ENCODE measurements around the gene LIG3. TPM values are rescaled to one million over a fixed set of nuclear protein-coding genes. Genes with fewer than 3 reads are reported as not detected.

Gene LIG3
- total RNA-seq, 1 donor from 2014 or later = 101 TPM

DNA sequence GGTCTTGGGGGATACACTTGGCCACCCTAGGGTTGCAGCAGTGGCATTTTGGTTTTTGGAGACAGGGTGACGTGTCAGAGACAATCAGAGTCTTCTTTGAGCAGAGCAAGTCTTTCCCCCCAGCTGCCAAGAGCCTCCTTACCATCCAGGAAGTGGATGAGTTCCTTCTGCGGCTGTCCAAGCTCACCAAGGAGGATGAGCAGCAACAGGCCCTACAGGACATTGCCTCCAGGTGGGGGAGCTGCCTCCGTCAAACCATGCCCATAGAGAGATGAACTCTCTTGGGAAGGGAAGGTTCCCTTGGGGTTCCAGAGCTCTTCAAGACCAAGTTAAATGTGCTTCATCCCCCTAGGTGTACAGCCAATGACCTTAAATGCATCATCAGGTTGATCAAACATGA lies 11.3 kb downstream of the LIG3 start:
- H3K36me3 Mint-ChIP-seq (ENCODE audit: insufficient read depth) = peaks cover 49% of the 10 kb centered on the region
- H3K4me3 Mint-ChIP-seq (ENCODE audit: low read depth) = no peak overlapping the region
- no peak for DNase-seq (ENCODE audit: low spot score, unreplicated experiment)
- peaks cover 8% of the 10 kb centered on the region for H3K4me1 Mint-ChIP-seq (ENCODE audit: low read depth)
- H3K27ac Mint-ChIP-seq = no peak overlapping the region
- no peaks in the 10 kb centered on the region for H3K27me3 Mint-ChIP-seq
- TF ChIP-seq CTCF (IDR thresholded peaks at IDR 0.05; ENCODE audit: unreplicated experiment) = no peak
- no peaks in the 10 kb centered on the region for H3K9me3 Mint-ChIP-seq (ENCODE audit: low read depth)

DNA sequence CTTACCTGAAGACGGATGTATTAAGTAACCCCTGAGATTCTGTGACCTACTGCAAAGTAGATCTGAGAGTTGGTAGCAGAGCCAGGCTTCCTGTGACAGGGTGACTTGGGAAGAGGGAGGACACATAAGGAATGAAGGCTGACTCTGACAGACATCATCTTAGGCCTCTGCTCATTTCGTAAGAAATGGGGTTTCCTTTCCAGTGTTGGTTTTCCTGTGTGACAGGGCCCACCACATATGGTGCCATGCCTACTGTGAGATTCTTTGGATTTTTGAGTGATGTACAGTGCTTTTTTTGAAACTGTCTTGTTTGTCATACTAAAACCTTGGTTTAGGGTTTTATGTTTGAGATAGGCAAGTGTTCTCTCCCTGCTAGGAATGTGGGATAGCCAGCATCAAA lies 12.7 kb downstream of the LIG3 start:
- Mint-ChIP-seq H3K36me3 (ENCODE audit: insufficient read depth) (peaks cover 46% of the 10 kb centered on the region), H3K27me3 (no peaks in the 10 kb centered on the region)

DNA sequence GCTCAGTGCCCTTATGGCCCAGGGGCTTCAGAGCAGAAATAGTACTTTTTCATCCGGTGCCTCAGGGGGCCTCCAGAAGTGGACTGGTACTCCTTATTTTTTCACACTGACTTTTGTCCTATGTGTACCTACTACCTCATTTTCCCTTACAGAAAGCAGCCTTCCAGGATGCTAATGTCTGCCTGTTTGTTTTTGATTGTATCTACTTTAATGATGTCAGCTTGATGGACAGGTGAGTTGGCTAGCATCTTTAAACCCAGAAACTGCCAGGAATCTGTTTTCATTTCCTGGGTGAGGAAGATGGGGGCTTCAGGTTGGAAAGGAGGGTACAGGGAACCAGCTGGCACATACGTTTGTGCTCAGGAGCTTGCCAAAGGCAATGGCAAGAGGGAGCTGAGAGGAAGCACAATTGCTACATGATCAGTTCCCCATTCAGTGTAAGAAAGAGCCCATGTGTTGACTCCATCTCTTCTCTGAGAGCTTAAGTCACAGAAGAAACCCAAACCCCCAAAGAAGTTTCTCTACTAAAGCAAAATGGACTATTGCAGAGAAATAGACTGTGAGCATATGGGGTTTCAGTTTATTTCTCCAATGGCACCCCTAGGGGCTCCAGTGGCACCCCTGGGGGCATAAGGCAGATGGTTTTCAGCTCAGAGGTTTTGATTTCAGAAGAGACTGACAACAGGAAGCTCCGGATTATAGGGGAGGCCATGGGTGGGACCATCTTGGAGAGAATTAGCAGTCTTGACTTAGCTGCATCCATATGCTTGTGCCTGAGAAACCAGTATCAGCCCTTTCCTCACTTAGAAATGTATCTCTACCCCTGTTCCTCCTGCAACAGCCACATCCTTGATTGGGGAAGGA lies 16.3 kb downstream of the LIG3 start:
- no peak for DNase-seq (ENCODE audit: low spot score, unreplicated experiment)
- Mint-ChIP-seq H3K27me3 (no peaks in the 10 kb centered on the region), H3K27ac (no peak overlapping the region), H3K9me3 (ENCODE audit: low read depth) (no peaks in the 10 kb centered on the region), H3K4me1 (ENCODE audit: low read depth) (no peaks in the 10 kb centered on the region), H3K36me3 (ENCODE audit: insufficient read depth) (peaks cover 22% of the 10 kb centered on the region), H3K4me3 (ENCODE audit: low read depth) (no peak overlapping the region)
- TF ChIP-seq CTCF (IDR thresholded peaks at IDR 0.05; ENCODE audit: unreplicated experiment) = no peak

More for the DNA sequence above, 12.7 kb downstream of the LIG3 start:
- Mint-ChIP-seq H3K4me1 (ENCODE audit: low read depth) (peaks cover 8% of the 10 kb centered on the region), H3K27ac (no peak overlapping the region), H3K9me3 (ENCODE audit: low read depth) (no peaks in the 10 kb centered on the region), H3K4me3 (ENCODE audit: low read depth) (no peak overlapping the region)
- no peak for TF ChIP-seq CTCF (IDR thresholded peaks at IDR 0.05; ENCODE audit: unreplicated experiment)
- no peak for DNase-seq (ENCODE audit: low spot score, unreplicated experiment)

DNA sequence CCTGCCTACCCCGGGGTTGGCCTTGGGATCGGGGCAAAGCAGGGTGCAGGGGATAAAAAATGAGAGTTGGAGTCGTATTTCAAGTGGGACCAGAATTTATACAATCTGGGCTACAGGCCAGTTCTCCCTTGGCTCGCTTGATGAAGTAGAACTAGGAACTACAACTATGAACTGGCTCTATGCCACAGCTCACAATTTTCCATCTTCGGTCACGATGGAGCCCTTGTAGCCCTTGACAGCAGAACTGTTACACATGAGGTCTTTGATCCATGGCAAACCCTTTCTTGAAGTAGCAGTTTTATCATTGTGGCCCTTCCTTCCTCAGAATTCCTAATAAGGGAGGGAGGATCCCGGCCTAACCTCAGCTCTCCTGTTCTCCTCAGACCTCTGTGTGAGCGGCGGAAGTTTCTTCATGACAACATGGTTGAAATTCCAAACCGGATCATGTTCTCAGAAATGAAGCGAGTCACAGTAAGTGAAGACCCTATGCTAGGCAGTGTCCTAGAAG lies 17.1 kb downstream of the LIG3 start:
- H3K4me3 Mint-ChIP-seq (ENCODE audit: low read depth) = no peak overlapping the region
- H3K9me3 Mint-ChIP-seq (ENCODE audit: low read depth) = no peaks in the 10 kb centered on the region
- DNase-seq (ENCODE audit: low spot score, unreplicated experiment) = no peak
- H3K36me3 Mint-ChIP-seq (ENCODE audit: insufficient read depth) = peaks cover 18% of the 10 kb centered on the region
- no peak for TF ChIP-seq CTCF (IDR thresholded peaks at IDR 0.05; ENCODE audit: unreplicated experiment)
- no peaks in the 10 kb centered on the region for H3K27me3 Mint-ChIP-seq
- H3K4me1 Mint-ChIP-seq (ENCODE audit: low read depth) = no peaks in the 10 kb centered on the region
- no peak overlapping the region for H3K27ac Mint-ChIP-seq

DNA sequence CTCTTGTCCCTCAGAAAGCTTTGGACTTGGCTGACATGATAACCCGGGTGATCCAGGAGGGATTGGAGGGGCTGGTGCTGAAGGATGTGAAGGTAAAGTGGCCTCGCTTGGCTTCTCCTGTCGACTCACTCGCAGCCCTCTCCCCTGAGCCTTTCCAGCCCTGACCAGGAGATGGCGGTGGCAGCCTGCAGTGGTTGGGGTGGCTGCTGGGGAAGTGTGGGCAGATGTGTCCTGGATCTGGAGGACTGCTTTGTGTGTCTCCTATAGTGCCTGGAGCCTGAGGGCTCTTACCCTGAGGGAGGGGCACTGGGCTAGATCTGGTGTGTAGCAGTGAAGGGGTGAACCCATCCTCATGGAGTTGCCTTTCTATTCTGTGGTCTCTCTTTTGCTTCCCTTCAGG lies 17.9 kb downstream of the LIG3 start:
- TF ChIP-seq CTCF (IDR thresholded peaks at IDR 0.05; ENCODE audit: unreplicated experiment) = peak; percentile 78
- no peaks in the 10 kb centered on the region for H3K9me3 Mint-ChIP-seq (ENCODE audit: low read depth)
- H3K27ac Mint-ChIP-seq = peak overlapping the region; percentile 73
- no peaks in the 10 kb centered on the region for H3K4me1 Mint-ChIP-seq (ENCODE audit: low read depth)
- no peak overlapping the region for H3K4me3 Mint-ChIP-seq (ENCODE audit: low read depth)
- H3K36me3 Mint-ChIP-seq (ENCODE audit: insufficient read depth) = peaks cover 17% of the 10 kb centered on the region
- DNase-seq (ENCODE audit: low spot score, unreplicated experiment) = peak; percentile 58
- H3K27me3 Mint-ChIP-seq = no peaks in the 10 kb centered on the region
